Loucy (cell line): ENCODE results near the gene CDK18.

Experiments used
- H2AFZ ChIP-seq: fragments of 200-600 bp; sonication (generic); 2 replicates; pipeline ENCODE4 v1.6.0; 2016; ENCODE audit warnings: antibody characterized with exemption, mild to moderate bottlenecking, low read length, moderate library complexity
- H3F3A ChIP-seq: fragments of 200-600 bp; 2 replicates; pipeline ENCODE4 v1.6.0; 2016; ENCODE audit warnings: antibody characterized with exemption, low read depth, mild to moderate bottlenecking
- H3K27me3 ChIP-seq: fragments of 200-600 bp; sonication (generic); 2 replicates; pipeline ENCODE4 v1.6.1; 2014; ENCODE audit warnings: low read length, mild to moderate bottlenecking; ENCODE audit not compliant: insufficient read depth, poor library complexity, severe bottlenecking
- H3K36me3 ChIP-seq: fragments of 200-600 bp; sonication (generic); 2 replicates; pipeline ENCODE4 v1.6.1; 2016; ENCODE audit warnings: low read length; ENCODE audit not compliant: insufficient read depth
- H3K4me1 ChIP-seq: fragments of 200-600 bp; sonication (generic); 2 replicates; pipeline ENCODE4 v1.5.1; 2014; ENCODE audit warnings: low read length, mild to moderate bottlenecking; ENCODE audit not compliant: insufficient read depth, poor library complexity, severe bottlenecking
- H3K4me2 ChIP-seq: fragments of 200-600 bp; sonication (generic); 2 replicates; pipeline ENCODE4 v1.6.0; 2014; ENCODE audit warnings: antibody characterized with exemption, low read length, low read depth, mild to moderate bottlenecking; ENCODE audit not compliant: poor library complexity, severe bottlenecking
- H3K4me3 ChIP-seq: fragments of 200-600 bp; sonication (generic); 2 replicates; pipeline ENCODE4 v1.5.1; 2014; ENCODE audit warnings: low read length, mild to moderate bottlenecking, mixed read lengths; ENCODE audit not compliant: poor library complexity, severe bottlenecking
- H3K79me2 ChIP-seq: fragments of 200-600 bp; sonication (generic); 2 replicates; pipeline ENCODE4 v1.6.1; 2014; ENCODE audit warnings: low read length; ENCODE audit not compliant: insufficient read depth
- H3K9ac ChIP-seq: fragments of 200-600 bp; sonication (generic); 2 replicates; pipeline ENCODE4 v1.6.0; 2014; ENCODE audit warnings: mild to moderate bottlenecking, low read depth, low read length, moderate library complexity; ENCODE audit not compliant: poor library complexity, severe bottlenecking
- H3K9me2 ChIP-seq: fragments of 200-600 bp; sonication (generic); replicated peaks from 2 replicates; pipeline ENCODE4 v1.6.1; 2016; ENCODE audit warnings: low read depth, low read length, mixed read lengths
- H3K9me3 ChIP-seq: fragments of 200-600 bp; sonication (generic); 2 replicates; pipeline ENCODE4 v1.6.1; 2014; ENCODE audit warnings: mild to moderate bottlenecking, antibody characterized with exemption, low read length, low read depth; ENCODE audit not compliant: insufficient read depth
- H4K20me1 ChIP-seq: fragments of 200-600 bp; sonication (generic); 2 replicates; pipeline ENCODE4 v1.6.0; 2014; ENCODE audit warnings: antibody characterized with exemption, low read length, mild to moderate bottlenecking; ENCODE audit not compliant: insufficient read depth, poor library complexity, severe bottlenecking
- CTCF ChIP-seq: fragments of 200-600 bp; sonication (generic); conservative IDR thresholded peaks from 2 replicates; pipeline ENCODE4 v1.5.1; 2014; ENCODE audit warnings: mild to moderate bottlenecking, antibody characterized with exemption, low read length
- EZH2phosphoT487 ChIP-seq: fragments of 200-600 bp; IDR thresholded peaks from 2 replicates; pipeline ENCODE4 v1.6.1; 2018; ENCODE audit warnings: antibody characterized with exemption, mild to moderate bottlenecking, moderate library complexity, borderline replicate concordance

Gene CDK18

GRCh38 chr1:205535866-205536758 is 31.6 kb downstream of the CDK18 start:
- H3K9ac ChIP-seq = no peak overlapping the region
- H2AFZ ChIP-seq = no peak overlapping the region
- no peaks in the 10 kb centered on the region for H4K20me1 ChIP-seq
- no peak overlapping the region for H3K4me2 ChIP-seq
- TF ChIP-seq EZH2phosphoT487 (no peak), CTCF (no peak)
- no peaks in the 10 kb centered on the region for H3K9me2 ChIP-seq
- H3K4me1 ChIP-seq = no peaks in the 10 kb centered on the region
- H3K79me2 ChIP-seq = no peaks in the 10 kb centered on the region
- no peak overlapping the region for H3K4me3 ChIP-seq
- H3F3A ChIP-seq = no peaks in the 10 kb centered on the region
- no peaks in the 10 kb centered on the region for H3K36me3 ChIP-seq
- H3K9me3 ChIP-seq = no peaks in the 10 kb centered on the region
- no peaks in the 10 kb centered on the region for H3K27me3 ChIP-seq

- Histone ChIP-seq H4K20me1 (no peaks in the 10 kb centered on the region), H3K9me2 (no peaks in the 10 kb centered on the region), H3K9ac (no peak overlapping the region), H3K4me1 (no peaks in the 10 kb centered on the region), H3F3A (no peaks in the 10 kb centered on the region), H2AFZ (no peak overlapping the region), H3K4me3 (no peak overlapping the region), H3K79me2 (no peaks in the 10 kb centered on the region), H3K36me3 (no peaks in the 10 kb centered on the region), H3K27me3 (no peaks in the 10 kb centered on the region), H3K9me3 (no peaks in the 10 kb centered on the region), H3K4me2 (no peak overlapping the region)
- TF ChIP-seq EZH2phosphoT487 = no peak
- TF ChIP-seq CTCF = no peak
Measured at GRCh38 chr1:205536759-205537361, 32.4 kb downstream of the CDK18 start.

- Histone ChIP-seq H3K4me3 (no peak overlapping the region), H3K9me3 (no peaks in the 10 kb centered on the region), H3K4me1 (no peaks in the 10 kb centered on the region), H4K20me1 (no peaks in the 10 kb centered on the region), H3F3A (no peaks in the 10 kb centered on the region), H3K4me2 (no peak overlapping the region), H3K36me3 (no peaks in the 10 kb centered on the region), H2AFZ (no peak overlapping the region), H3K79me2 (no peaks in the 10 kb centered on the region), H3K9me2 (no peaks in the 10 kb centered on the region), H3K9ac (no peak overlapping the region), H3K27me3 (no peaks in the 10 kb centered on the region)
- TF ChIP-seq CTCF (no peak), EZH2phosphoT487 (no peak)
Measured at GRCh38 chr1:205537386-205538018, 33.0 kb downstream of the CDK18 start.
